ENCODE results near the gene TSPAN14.

Gene TSPAN14

DNA sequence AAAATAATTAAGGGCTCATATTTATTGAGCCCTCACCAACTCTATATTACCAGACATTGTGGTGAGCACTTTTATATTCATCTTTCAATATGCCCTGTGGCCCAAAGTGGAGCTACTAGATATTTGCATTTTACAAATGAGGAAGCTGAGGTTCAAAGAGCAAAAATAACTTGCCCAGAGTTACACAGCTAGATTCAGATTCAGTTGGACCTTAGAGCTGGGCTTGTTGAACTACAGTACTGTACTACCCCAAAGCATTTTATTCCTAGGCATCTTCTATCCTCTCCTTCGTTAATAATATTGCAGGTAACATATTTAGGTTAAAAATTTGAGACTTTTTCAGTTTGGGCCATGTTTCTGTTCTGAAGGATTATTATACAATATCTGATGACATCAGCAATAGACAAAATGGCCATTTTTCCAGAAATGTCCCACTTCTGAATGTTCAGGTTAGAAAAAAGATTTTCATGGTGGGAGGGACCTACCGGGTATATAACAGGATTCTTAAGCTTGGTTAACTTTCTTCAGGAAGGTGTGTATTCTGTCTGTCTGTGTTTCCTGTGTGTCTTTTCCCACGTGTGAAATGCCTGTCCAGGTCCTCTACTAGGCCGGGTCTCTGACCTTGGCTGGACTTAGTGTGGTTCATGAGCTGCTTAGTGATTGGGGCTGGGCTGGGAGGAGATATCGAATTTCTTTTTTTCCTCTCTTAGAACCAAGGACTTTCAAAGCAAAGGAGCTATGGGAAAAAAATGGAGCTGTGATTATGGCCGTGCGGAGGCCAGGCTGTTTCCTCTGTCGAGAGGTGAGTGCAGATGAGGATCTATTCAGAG lies 32.2 kb upstream of the TSPAN14 start:
- FAIRE-seq = peak; percentile 70
- peak; percentile 27 for DNase-seq (ENCODE audit: insufficient read length, low spot score)

DNA sequence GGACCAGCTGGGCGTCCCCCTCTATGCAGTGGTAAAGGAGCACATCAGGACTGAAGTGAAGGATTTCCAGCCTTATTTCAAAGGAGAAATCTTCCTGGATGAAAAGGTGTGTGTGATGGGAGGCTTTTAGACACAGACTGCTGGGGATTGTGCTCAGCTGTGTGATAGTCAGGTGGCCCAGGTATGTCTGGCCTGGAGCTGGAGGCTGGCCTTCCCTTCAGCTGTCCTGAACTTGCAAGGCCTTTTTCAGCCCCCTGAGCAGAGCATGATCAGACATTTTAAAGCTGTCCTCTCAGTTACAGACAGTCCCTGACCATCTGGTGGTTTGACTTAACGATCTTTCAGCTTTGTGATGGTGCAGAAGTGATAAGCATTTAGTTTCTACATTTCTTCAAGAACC lies 28.2 kb upstream of the TSPAN14 start:
- DNase-seq (ENCODE audit: insufficient read length, low spot score) (no peak), FAIRE-seq (no peak)

DNA sequence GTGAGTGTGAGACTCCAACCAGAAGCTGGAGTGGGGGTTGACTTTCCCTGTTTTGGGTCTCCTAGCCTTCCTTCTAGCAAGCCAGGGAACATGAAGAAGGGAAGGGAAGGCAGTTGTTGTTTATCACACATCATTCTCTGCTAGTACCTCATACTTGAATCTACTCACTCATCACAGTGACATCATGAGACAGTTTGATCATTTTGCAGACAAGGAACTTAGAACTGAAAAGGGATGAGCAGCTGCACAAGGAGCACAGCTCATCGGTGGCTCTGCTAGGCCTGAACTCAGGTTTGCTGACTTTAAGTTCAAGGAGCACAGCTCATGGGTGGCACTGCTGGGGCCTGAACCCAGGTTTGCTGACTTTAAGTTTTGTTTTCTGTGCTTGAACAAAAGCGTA lies 26.6 kb upstream of the TSPAN14 start:
- no peak for FAIRE-seq
- DNase-seq (ENCODE audit: insufficient read length, low spot score) = no peak

DNA sequence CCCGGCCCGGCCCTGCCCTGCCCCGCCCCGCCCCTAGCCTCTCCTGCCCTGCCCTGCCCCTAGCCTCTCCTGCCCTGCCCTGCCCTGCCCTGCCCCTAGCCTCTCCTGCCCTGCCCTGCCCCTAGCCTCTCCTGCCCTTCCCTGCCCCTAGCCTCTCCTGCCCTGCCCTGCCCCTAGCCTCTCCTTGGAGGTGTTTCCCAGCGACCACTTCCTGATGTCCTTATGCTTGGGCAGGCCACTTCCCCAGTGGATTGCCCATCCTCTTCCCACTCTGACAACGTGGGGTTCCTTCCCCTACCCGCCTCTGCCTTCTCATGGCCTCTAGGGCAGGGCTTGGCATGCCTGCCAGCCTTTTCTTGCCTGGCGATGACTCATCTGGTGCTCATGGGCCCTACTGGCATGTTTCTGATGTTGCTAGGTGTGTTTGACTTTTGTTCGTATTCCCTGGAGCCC lies 24.6 kb upstream of the TSPAN14 start:
- no peak for DNase-seq (ENCODE audit: insufficient read length, low spot score)
- FAIRE-seq = no peak

DNA sequence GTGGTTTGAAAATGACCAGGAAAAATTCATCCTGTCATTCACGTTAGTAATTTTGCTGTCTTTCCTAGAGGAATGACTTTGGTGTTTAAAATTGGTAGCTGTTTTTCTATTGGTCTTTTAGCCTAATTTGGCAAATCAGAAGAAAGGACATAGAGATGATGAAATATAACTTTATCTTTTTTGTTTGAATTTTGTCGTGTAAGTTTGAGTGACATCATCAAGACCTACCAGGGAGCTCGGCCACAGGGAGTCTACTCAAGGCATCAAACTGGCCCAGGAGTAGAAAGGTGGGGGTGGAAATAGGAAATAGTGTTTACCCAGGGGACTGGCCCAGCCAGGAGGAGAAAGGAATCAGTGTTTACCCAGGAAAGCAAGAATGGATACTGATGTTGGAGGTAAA lies 21.0 kb upstream of the TSPAN14 start:
- FAIRE-seq (no peak), DNase-seq (ENCODE audit: insufficient read length, low spot score) (no peak)

DNA sequence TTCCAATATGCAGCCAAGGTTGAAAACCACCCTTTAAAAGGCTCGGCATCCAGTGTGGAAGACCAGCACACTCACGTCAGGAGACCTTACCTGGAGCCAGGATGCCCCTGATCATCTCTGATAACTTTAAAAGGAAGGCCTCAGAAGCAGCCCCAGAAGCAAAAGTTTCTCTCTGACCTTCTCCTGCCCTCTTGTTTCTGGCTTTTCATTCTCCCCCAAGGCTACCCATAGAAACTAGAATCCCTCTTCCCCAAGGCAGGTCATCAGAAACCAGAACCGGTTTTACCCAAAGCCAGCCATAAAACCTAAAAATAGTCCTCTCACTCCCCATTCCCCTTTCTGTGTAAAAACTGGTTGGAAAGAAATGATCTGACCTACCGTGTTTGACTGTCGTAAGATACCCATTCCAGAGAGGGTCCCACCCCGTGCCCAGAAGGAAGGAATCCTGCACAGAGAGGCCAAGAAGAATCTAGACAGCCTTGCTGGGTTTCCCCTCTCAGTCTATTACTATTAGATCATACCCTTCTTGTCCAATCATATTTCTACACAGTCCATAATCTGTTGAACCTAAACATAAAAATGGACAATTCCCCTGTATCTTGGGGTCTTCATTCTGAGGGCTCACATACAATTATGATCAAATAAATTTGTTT lies 17.5 kb upstream of the TSPAN14 start:
- no peak for DNase-seq (ENCODE audit: insufficient read length, low spot score)
- FAIRE-seq = peak; percentile 14

DNA sequence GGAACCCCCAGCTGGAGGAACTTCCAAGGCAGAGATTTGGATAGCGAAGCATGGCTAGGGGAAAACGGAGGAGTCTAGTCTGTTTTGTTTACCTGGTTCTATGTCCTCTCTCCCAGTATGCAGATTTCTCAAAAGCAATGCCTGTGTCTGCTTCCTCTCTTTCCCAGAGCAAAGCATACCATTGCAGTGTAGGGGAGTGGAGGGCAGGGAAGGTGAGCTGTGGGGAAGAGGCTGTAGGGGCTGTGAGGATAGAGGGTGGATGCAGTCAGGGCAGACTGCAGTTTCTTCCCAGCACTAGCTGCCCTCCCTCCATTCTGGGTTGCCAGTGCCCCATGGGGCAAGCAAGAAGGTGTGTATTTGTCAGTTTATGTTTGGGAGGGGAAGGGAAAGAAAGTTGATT lies 16.9 kb upstream of the TSPAN14 start:
- no peak for FAIRE-seq
- DNase-seq (ENCODE audit: insufficient read length, low spot score) = no peak

DNA sequence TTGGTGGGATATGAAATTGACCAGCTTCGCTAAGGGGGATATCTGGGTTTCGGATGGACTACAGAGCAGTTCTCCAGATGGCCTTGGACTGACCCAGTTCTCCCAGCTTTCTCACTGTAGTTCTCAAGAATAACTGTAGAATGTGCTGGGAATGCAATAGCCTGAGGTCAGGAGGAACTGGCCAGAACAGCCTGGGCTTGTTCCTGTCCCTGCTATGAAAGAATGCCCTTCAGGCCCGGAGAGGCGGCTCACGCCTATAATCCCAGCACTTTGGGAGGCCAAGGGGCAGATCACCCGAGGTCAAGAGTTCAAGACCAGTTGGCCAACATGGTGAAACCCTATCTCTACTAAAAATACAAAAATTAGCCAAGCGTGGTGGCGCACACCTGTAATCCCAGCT lies 12.3 kb upstream of the TSPAN14 start:
- FAIRE-seq (no peak), DNase-seq (ENCODE audit: insufficient read length, low spot score) (no peak)

DNA sequence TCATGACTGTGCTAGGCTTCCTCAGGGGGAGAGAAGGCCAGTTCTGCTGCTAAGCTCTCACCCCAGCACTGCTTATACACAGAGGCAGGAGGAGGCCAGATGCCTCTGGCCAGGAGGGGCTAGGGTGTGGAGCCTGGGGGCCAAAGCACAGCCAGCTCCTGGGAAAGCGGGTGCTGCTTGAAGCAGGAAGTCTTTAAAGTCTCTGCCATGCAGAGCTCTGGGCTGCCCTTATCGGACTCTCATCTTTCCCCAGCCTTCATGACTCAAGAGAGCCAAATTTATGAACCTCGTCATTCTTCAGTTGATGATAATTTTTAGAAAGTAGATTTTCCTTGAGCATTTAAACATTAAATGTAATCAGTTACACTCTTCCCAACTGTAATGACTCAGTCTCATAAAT lies 11.2 kb upstream of the TSPAN14 start:
- no peak for DNase-seq (ENCODE audit: insufficient read length, low spot score)
- FAIRE-seq = no peak

DNA sequence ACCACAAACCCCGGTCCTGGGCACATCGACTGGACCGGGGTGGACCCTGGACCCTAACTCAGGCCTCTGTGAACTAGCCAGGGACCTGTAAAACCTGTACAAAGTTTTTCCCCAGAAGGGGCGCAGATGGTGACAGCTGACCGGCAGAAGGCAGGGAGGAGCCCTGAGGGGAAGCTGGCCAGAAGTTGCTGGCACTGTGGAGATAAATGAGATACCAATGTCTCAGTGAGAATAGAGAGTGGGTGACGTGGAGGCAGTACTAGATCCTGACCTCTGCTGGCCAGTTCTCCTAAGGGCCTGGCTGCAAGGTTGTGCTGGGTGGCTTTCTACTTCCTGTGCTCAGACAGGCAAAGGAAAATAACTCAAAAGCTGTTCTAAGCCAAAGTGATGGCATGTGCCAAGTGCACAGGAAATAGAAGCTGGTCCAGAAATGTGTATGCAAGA lies 10.6 kb upstream of the TSPAN14 start:
- FAIRE-seq (peak; percentile 45), DNase-seq (ENCODE audit: insufficient read length, low spot score) (no peak)

DNA sequence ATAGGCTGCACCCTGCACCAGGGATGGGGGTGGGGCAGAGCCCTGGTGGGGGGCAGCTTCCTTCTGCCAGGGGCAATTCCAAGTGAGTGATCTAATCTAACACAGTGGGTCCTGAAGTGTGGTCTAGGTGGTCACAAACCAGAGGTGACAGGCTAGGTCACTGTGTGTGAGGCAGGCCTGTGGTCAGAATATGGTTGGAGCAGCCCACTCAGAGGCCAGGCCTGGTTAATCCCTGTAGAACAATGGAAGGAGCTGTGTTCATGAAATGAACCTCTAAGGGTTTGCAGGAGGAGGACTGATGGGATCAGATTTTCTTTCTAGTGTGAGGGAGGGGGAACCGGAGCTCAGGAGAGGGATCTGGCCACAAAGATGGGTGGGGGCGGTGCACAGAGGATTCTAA lies 10.0 kb upstream of the TSPAN14 start:
- DNase-seq (ENCODE audit: insufficient read length, low spot score) = no peak
- no peak for FAIRE-seq

DNA sequence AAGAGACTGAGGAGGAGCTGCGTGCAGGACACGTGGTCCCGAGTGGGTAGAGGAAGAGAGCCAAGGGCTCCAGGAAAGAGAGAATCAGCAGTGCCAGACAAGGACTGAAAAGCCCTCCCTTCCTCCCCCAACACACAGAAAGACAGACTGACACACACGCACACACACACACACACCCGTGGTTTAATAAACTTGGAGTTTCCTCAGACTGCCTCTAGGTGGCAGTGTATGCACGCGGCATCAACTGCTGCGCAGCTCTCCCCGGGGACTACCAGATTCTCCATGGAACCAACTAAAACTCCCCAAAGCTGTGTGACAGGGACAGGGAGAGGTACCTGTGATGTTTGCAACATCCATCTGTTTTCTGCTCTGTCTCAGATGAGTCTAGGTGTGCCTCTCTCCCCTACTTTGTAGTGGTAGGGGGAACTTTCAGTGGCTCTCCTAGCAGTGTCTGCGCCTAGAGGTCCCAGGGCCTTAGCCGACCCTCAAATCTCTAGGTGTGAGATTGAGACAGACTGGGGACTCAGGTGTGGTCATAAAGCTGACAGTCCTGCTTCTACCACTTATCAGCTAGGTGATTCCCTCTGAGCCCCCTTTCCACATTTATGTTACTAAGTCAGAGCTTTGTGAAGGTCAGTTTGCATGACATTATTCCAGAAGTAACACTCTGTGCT lies 9.3 kb upstream of the TSPAN14 start:
- FAIRE-seq (peak; percentile 72), DNase-seq (ENCODE audit: insufficient read length, low spot score) (peak; percentile 37)

DNA sequence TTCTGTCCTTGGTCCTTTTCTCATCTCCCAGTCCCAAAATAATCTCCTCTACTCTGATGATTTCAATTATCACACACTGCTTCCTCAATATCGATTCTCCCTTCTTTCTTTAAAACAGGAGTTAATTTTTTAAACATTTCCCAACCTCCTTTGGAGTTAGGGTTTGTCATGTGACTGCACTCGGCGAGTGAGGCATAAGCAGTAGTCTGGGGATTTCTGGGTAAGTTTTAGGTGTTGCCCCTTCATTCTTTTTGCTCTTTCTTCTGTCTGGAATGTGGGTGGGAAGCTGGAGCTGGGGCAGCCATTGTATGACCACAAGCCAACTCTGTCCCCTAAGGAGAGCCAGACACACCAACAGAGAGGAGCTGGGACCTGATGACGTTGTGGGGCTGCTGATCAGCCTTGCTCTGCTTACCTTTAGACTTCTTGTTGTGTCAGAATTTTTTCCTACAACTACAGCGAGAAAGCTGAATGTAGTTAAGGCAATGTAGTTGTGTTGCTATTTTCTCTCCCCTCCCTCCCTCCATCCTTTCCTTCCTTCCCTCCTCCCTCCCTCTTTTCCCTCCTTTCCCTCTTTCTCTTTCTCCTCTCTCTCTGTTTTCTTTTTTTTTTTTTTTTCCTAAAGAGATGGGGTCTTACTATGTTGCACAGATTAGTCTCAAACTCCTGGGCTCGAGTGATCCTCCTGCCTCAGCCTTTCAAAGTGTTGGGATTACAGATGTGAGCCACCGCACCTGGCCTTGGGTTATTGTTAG lies 6.5 kb upstream of the TSPAN14 start:
- FAIRE-seq (no peak), DNase-seq (ENCODE audit: insufficient read length, low spot score) (no peak)

DNA sequence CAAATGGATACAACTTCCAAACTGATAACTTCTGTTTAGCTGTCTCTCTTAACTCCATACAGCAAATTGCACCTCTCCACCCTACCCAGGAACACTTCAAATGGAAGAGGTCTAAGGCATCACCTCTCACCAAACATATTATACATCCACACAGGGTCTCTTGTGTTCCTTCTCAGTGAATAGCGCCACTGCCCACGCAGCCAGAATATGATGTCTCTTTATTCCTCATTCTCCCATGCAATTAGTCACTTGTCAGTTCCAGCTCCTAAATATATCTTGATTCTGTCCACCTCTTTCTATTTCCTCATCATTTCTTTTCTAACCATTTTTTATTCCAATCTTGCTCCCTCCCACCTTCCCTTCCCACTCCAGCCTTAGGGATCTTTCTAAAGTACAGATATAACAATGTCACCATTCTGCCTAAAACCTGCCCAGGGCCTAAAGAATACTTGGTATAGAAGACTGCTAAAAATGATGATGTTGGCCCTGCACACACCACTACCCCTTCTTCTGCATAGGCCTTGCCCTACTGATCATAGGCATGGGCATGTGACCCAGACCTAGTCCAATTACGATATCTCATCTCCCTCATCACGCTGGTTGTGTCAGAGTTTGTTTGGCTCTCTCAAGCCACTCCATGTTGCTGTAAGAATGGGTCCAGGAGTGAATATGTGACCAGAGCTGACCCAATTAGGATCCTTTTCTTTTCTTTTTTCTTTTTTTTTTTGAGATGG lies 5.7 kb upstream of the TSPAN14 start:
- DNase-seq (ENCODE audit: insufficient read length, low spot score) (no peak), FAIRE-seq (no peak)

DNA sequence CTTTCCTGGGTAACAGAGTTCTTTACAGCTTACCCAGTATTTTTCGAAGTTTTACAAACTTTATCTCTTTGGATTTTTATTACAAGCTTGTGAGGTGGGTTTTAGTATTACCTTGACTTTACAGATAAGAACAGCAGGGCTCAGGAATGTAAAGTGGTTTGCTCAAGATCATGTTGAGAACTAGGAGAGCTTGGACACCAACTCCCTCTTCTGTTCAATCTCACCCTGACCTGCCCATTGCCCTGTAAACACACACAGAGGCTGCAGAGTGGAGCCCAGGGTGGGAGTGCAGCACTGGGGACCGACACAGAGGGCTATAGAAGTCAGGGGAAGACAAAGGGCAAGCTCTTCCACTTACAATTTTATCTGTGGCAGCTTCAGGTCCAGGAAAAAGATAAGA lies 4.6 kb upstream of the TSPAN14 start:
- DNase-seq (ENCODE audit: insufficient read length, low spot score) (no peak), FAIRE-seq (no peak)

DNA sequence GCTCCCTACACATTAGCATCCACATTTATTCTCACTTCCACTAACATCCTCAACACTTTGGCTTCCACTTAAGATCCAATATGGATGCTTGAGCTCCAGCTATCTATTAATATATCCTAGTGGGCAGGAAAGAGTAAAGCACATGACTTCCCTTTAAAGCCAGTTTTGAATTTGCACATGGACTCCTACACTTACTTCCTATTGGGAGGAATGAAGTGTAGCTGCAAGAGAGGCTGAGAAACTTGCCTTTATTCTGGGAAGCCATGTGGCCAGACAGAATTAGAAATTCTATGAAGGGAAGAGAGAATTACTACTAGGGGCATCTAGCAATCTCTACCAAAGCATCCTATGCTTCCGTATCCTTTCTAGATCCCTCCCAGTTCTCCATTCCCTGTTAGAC lies 3.0 kb upstream of the TSPAN14 start:
- no peak for DNase-seq (ENCODE audit: insufficient read length, low spot score)
- FAIRE-seq = no peak

DNA sequence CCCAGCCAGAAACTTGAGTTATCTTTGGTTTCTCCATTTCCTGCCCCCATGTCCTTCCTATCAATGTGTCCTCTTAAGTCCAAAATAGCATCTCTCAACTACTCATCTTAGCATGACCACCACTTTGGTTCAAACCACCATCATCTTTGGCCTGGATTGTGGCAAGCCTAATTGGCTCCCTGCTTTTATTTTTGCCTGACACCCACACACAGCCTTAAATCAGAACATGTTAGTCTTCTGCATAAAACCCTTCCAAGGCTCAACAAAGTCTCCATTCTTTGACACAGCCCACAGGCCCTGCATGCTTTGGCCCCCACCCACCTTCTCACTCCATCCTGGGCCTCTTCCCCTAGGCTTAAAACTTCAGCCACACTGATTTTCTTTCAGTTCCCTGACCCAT lies 2.0 kb upstream of the TSPAN14 start:
- FAIRE-seq (no peak), DNase-seq (ENCODE audit: insufficient read length, low spot score) (no peak)

DNA sequence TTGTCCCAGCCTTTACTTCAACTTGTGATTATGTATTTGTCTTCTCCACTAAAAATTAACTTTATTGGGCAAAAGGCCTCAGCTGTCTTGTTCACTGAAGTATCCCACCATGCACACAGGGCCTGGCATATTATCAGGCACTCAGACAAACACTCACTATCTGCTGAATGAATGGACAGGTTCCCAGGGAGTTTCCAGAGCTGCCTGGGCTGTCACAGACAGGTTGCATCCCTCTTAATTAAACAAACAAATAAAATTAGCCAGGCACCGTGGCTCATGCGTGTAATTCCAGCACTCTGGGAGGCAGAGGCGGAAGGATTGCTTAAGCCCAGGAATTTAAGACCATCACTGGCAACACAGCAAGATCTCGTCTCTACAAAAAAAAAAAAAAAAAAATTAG lies 1.5 kb upstream of the TSPAN14 start:
- no peak for FAIRE-seq
- no peak for DNase-seq (ENCODE audit: insufficient read length, low spot score)

DNA sequence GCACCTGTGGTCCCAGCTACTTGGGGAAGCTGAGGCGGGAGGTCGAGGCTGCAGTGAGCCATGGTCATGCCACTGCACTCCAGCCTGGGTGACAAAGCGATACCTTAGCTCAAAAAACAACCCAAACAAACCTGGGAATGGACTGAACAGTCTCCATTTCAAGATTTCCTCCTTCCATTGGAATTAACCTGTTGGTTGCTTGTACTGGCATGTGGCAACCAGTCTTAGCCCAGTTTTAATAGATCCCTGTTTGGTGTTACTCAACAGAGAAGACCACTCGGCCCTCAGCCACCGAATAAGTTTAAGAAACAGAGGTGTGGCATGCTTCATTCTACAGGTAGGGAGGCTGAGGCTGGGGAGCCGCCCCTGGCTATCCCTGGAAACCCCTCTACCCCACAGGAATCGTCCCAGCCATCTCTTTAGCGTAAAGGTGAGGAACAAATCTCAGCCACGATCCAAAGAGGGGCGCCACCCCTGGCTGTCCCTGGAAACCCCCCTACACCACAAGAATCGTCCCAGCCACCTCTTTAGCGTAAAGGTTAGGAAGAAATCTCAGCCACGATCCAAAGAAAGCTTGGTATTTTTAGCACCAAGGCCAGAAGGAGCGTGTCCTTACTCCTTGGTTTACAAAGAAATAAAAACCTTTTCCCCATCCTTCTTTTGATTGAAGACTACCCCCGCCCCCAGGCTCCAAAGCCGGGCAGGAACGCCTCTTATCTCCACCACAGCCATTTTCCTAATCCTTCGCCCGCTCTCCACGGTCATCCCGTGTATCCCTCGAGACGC lies 861 bp upstream of the TSPAN14 start:
- FAIRE-seq (no peak), DNase-seq (ENCODE audit: insufficient read length, low spot score) (no peak)

Measured in GM19239 (cell line).